ENCODE results near the gene MAP2K6.
"Not testable (repeated sequence)": the region's sequence is repeated elsewhere in the genome, so short reads cannot be mapped to it uniquely, and the experiment has no call there.

The MAP2K6 gene

DNA sequence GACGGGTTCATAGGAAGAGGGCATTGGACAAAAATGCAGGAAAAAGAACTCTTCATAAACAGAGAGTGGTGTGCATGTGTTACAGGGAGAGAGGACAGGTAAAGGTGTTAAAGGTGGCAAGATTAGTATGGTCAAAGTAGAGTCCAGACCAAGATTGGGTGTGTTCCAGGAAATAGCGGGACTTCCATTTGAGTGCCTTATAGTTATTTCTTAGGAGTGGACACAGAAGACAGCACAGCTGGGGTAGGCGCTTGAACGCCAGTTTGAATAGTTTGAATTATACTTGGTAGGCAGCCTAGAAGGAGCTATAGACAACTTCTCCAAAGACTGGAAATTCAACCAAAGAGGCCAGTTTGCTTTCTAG, 63.4 kb downstream of the MAP2K6 start:
- no peak overlapping the region for H3K4me3 ChIP-seq (replicated peaks; ENCODE audit: low read depth, low read length)
- TF ChIP-seq, protein P1, sequence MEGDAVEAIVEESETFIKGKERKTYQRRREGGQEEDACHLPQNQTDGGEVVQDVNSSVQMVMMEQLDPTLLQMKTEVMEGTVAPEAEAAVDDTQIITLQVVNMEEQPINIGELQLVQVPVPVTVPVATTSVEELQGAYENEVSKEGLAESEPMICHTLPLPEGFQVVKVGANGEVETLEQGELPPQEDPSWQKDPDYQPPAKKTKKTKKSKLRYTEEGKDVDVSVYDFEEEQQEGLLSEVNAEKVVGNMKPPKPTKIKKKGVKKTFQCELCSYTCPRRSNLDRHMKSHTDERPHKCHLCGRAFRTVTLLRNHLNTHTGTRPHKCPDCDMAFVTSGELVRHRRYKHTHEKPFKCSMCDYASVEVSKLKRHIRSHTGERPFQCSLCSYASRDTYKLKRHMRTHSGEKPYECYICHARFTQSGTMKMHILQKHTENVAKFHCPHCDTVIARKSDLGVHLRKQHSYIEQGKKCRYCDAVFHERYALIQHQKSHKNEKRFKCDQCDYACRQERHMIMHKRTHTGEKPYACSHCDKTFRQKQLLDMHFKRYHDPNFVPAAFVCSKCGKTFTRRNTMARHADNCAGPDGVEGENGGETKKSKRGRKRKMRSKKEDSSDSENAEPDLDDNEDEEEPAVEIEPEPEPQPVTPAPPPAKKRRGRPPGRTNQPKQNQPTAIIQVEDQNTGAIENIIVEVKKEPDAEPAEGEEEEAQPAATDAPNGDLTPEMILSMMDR (IDR thresholded peaks at IDR 0.05; ENCODE audit: insufficient read depth, low read length, poor library complexity, severe bottlenecking): no peak
- no peaks in the 10 kb centered on the region for H3K36me3 ChIP-seq (ENCODE audit: control insufficient read depth, insufficient read depth, low read length)
- H3K27me3 ChIP-seq (replicated peaks; ENCODE audit: control insufficient read depth, insufficient read depth, low read length): no peaks in the 10 kb centered on the region
- DNase-seq (ENCODE audit: extremely low read depth, insufficient read length): no peak

DNA sequence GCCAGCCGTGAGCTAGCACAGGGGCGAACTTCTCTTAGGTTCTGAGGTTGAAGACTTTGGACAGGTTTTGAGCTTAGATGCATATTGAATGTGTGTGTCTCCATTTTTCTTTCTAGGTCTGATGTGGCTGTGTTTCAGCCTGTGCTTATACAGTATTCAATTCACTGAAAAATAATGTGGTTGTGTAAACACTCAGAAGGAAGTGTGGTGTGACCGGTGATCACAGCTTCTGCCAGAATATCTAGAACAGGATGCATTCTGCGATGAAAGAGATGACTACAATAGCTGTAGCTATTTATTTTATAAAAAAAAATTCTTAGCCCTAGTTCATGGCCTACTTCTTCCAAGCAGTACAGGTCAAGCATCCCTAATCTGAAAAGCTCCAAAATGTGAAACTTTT, 64.4 kb downstream of the MAP2K6 start:
- Histone ChIP-seq H3K27me3 (replicated peaks; ENCODE audit: control insufficient read depth, insufficient read depth, low read length) (no peaks in the 10 kb centered on the region), H3K36me3 (ENCODE audit: control insufficient read depth, insufficient read depth, low read length) (no peaks in the 10 kb centered on the region), H3K4me3 (replicated peaks; ENCODE audit: low read depth, low read length) (no peak overlapping the region)
- TF ChIP-seq, protein P1 (IDR thresholded peaks at IDR 0.05; ENCODE audit: insufficient read depth, low read length, poor library complexity, severe bottlenecking): no peak
- DNase-seq (ENCODE audit: extremely low read depth, insufficient read length): no peak

DNA sequence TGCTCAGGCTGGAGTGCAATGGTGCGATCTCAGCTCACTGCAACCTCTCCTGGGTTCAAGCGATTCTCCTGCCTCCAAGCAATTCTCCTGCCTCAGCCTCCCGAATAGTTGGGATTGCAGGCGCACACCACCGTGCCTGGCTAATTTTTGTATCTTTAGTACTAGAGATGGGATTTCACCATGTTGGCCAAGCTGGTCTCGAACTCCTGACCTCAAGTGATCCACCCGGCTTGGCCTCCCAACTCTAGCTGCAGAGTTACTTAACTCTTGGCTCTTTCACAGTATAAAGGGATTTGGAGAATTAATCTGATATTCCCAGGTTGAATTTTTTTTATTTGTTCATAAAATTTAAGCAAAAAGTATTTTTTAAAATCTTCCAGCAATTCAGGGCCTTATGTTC, 65.3 kb downstream of the MAP2K6 start:
- not testable (repeated sequence) for H3K4me3 ChIP-seq (replicated peaks; ENCODE audit: low read depth, low read length); H3K27me3 ChIP-seq (replicated peaks; ENCODE audit: control insufficient read depth, insufficient read depth, low read length); H3K36me3 ChIP-seq (ENCODE audit: control insufficient read depth, insufficient read depth, low read length); DNase-seq (ENCODE audit: extremely low read depth, insufficient read length)

DNA sequence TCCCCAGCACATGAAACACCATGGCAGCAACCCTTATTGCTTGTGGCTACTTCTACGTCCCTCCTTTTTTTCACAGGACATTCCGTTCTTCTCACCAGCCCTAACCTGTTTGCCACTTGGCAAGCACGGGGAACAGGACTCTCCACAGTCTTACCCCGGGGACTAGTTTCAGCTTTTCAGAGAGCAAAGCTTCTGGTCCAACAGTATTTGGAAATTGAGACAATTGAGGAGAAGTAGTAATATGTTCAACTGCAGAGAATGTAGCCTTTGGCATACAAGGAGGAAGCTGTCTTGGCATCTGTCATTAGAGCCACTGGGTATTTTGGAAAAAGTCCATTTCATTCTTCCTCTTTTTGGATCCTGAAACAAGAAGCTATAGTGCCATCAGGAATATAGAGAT, 65.7 kb downstream of the MAP2K6 start:
- TF ChIP-seq, protein P1 (IDR thresholded peaks at IDR 0.05; ENCODE audit: insufficient read depth, low read length, poor library complexity, severe bottlenecking): no peak
- no peaks in the 10 kb centered on the region for H3K36me3 ChIP-seq (ENCODE audit: control insufficient read depth, insufficient read depth, low read length)
- H3K4me3 ChIP-seq (replicated peaks; ENCODE audit: low read depth, low read length): no peak overlapping the region
- DNase-seq (ENCODE audit: extremely low read depth, insufficient read length): no peak
- H3K27me3 ChIP-seq (replicated peaks; ENCODE audit: control insufficient read depth, insufficient read depth, low read length): no peaks in the 10 kb centered on the region

DNA sequence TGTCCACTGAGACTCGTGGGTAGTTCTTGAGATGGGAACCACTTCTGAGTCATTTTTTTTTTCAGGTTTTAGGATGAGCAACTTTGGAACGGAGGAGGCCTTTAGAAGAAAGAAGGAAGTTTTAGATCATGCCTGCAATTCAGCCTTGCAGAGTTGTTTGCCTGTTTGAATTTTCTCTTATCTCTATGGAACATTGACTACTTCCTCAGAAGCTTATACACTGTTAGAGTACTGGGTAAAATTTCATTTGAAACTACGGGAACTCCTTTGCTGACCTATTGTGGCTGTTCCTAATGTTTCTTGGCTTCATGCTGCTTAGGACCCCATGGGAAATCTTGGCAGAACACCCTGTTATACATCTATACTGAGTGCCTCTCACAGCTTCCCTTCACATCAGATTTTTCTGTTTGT, 70.8 kb downstream of the MAP2K6 start:
- Histone ChIP-seq H3K36me3 (ENCODE audit: control insufficient read depth, insufficient read depth, low read length) (no peaks in the 10 kb centered on the region), H3K4me3 (replicated peaks; ENCODE audit: low read depth, low read length) (no peak overlapping the region), H3K27me3 (replicated peaks; ENCODE audit: control insufficient read depth, insufficient read depth, low read length) (no peaks in the 10 kb centered on the region)
- DNase-seq (ENCODE audit: extremely low read depth, insufficient read length): no peak
- TF ChIP-seq, protein P1 (IDR thresholded peaks at IDR 0.05; ENCODE audit: insufficient read depth, low read length, poor library complexity, severe bottlenecking): no peak

DNA sequence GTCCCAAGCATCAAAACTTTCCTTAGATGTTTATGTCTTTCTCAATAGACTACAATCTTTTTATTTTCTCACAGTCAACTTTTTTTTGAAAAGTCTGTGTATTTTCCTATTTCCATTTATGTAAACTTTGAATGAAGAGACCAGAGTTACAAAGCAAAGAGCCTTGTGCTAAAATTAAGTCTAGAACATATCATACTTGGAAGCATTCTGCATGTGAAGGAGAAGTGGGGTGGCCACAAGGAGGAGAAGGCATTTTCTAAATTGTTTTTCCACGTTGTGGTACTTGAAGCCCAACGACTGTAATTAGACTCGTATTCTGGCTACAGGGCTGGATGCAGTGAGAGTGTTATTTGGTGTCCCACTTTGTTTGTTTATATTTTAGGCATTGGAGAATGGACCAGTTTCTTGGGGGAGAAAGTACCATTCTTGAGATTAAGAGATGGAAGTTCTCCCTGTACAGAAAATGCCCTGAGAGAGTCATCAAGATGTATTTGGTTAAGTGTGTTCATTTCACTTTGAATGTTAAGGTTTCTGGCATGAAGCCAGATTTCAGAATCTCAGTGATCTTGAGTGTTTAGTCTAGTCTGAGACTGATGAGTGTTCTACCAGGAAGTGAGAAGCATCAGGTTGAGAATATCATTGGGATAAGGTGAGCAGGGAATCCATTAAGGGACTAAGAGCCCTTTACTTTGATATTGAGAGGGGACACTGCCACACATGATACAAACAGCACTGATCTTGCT, 71.6 kb downstream of the MAP2K6 start:
- DNase-seq (ENCODE audit: extremely low read depth, insufficient read length): no peak
- no peaks in the 10 kb centered on the region for H3K36me3 ChIP-seq (ENCODE audit: control insufficient read depth, insufficient read depth, low read length)
- no peak overlapping the region for H3K4me3 ChIP-seq (replicated peaks; ENCODE audit: low read depth, low read length)
- TF ChIP-seq, protein P1 (IDR thresholded peaks at IDR 0.05; ENCODE audit: insufficient read depth, low read length, poor library complexity, severe bottlenecking): no peak
- no peaks in the 10 kb centered on the region for H3K27me3 ChIP-seq (replicated peaks; ENCODE audit: control insufficient read depth, insufficient read depth, low read length)

All from GM06990 (cell line).